ENCODE data around the gene MASP2. TPM values are rescaled to one million over a fixed set of nuclear protein-coding genes. Genes with fewer than 3 reads are reported as not detected.
"Not testable (repeated sequence)": the region's sequence is repeated elsewhere in the genome, so short reads cannot be mapped to it uniquely, and the experiment has no call there.

Gene MASP2
- total RNA-seq = not detected in 2 replicates
- polyA plus RNA-seq = not detected in 2 replicates
- polyA plus RNA-seq (2012) = 0.20 and 0.28 TPM in 2 replicates
- polyA minus RNA-seq (ENCODE audit: low replicate concordance) = not detected in 2 replicates

DNA sequence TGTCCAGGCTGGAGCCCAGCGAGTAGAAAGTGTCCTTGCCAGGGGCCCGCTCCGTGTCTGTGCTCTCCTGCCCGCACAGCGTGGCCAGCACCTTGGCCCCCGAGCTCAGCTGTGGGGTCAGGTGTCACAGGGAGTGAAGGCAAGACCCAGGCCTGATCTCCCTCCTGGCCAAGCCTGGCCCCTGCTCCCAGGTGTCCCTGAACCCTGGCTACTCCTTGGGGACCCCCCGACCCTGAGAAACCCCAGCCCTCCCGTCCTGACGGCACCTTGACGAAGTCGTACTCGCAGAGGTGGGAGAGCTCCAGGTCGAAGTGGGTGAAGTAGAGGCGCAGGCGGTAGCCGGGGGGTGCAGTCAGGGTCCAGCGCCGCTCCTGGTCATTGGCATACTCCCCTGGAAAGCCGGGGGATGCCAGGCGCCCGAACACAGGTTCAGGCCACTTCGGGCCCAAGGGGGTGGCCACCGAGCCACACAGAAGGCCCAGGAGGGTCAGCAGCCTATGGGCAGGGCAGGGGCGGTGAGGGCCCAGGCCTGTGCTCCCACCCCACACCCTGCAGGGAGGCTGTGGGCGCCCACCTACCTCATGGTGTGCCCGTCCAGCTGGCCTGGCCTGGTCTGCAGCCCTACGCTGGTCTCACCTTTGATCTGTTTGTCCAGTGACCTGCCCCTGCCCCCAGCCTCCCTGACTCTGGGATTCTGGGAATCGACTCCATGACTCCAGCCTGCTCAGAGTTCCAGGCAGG, at the start of gene MASP2:
MASP2 (minus strand) TSS at position 615 of the 741 bp plus-strand sequence; CDS start at position 583, 32 bp downstream.
- Histone ChIP-seq H3K9me3 (ENCODE audit: control insufficient read depth, insufficient read depth, low read depth, low read length) (no peaks in the 10 kb centered on the region), H3K79me2 (ENCODE audit: control insufficient read depth, insufficient read depth, low read length) (no peaks in the 10 kb centered on the region), H4K20me1 (ENCODE audit: control insufficient read depth, extremely low read depth, insufficient read depth, low read length) (no peaks in the 10 kb centered on the region), H2AFZ (ENCODE audit: low read length) (no peak within 1 kb of the TSS), H3K4me3 (replicated peaks in 1 of 4; ENCODE audit: control extremely low read depth in 1 of 4, insufficient read depth in 1 of 4, low read depth in 3 of 4, low read length in 4 of 4) (no peak within 1 kb of the TSS), H3K27me3 (ENCODE audit: control insufficient read depth, insufficient read depth, low read length) (no peaks in the 10 kb centered on the region), H3K4me1 (ENCODE audit: control insufficient read depth, extremely low read depth, insufficient read depth, low read length) (no peaks in the 10 kb centered on the region), H3K4me2 (ENCODE audit: extremely low read depth, insufficient read depth, low read length) (no peak within 1 kb of the TSS), H3K36me3 (ENCODE audit: control insufficient read depth, insufficient read depth, low read length) (no peaks in the 10 kb centered on the region), H3K9ac (ENCODE audit: insufficient read depth, low read length) (no peak within 1 kb of the TSS), H3K27ac (ENCODE audit: insufficient read depth, low read length) (no peak within 1 kb of the TSS)
- no peak for TF ChIP-seq EZH2 (IDR thresholded peaks at IDR 0.05; ENCODE audit: low read length, missing control alignments)
- TF ChIP-seq, protein P1, sequence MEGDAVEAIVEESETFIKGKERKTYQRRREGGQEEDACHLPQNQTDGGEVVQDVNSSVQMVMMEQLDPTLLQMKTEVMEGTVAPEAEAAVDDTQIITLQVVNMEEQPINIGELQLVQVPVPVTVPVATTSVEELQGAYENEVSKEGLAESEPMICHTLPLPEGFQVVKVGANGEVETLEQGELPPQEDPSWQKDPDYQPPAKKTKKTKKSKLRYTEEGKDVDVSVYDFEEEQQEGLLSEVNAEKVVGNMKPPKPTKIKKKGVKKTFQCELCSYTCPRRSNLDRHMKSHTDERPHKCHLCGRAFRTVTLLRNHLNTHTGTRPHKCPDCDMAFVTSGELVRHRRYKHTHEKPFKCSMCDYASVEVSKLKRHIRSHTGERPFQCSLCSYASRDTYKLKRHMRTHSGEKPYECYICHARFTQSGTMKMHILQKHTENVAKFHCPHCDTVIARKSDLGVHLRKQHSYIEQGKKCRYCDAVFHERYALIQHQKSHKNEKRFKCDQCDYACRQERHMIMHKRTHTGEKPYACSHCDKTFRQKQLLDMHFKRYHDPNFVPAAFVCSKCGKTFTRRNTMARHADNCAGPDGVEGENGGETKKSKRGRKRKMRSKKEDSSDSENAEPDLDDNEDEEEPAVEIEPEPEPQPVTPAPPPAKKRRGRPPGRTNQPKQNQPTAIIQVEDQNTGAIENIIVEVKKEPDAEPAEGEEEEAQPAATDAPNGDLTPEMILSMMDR (conservative IDR thresholded peaks at IDR 0.05 in 1 of 2, IDR thresholded peaks at IDR 0.05 in 1 of 2; ENCODE audit: low read depth in 1 of 2, low read length in 2 of 2) = no peak
- no peak for DNase-seq (ENCODE audit: low read depth in 2 of 2)

DNA sequence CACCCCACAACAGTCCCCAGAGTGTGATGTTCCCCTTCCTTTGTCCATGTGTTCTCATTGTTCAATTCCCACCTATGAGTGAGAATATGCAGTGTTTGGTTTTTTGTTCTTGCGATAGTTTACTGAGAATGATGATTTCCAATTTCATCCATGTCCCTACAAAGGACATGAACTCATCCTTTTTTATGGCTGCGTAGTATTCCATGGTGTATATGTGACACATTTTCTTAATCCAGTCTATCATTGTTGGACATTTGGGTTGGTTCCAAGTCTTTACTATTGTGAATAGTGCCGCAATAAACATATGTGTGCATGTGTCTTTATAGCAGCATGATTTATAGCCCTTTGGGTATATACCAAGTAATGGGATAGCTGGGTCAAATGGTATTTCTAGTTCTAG, 36.7 kb upstream of the MASP2 start:
- not testable (repeated sequence) for H3K27ac ChIP-seq (ENCODE audit: insufficient read depth, low read length); H3K79me2 ChIP-seq (ENCODE audit: control insufficient read depth, insufficient read depth, low read length); H3K9ac ChIP-seq (ENCODE audit: insufficient read depth, low read length); H3K4me2 ChIP-seq (ENCODE audit: extremely low read depth, insufficient read depth, low read length); H3K4me1 ChIP-seq (ENCODE audit: control insufficient read depth, extremely low read depth, insufficient read depth, low read length); H3K27me3 ChIP-seq (ENCODE audit: control insufficient read depth, insufficient read depth, low read length); H3K9me3 ChIP-seq (ENCODE audit: control insufficient read depth, insufficient read depth, low read depth, low read length); H3K4me3 ChIP-seq (replicated peaks in 1 of 4; ENCODE audit: control extremely low read depth in 1 of 4, insufficient read depth in 1 of 4, low read depth in 3 of 4, low read length in 4 of 4); H4K20me1 ChIP-seq (ENCODE audit: control insufficient read depth, extremely low read depth, insufficient read depth, low read length); DNase-seq (ENCODE audit: low read depth in 2 of 2); H2AFZ ChIP-seq (ENCODE audit: low read length)
- peaks cover 20% of the 10 kb centered on the region for H3K36me3 ChIP-seq (ENCODE audit: control insufficient read depth, insufficient read depth, low read length)

DNA sequence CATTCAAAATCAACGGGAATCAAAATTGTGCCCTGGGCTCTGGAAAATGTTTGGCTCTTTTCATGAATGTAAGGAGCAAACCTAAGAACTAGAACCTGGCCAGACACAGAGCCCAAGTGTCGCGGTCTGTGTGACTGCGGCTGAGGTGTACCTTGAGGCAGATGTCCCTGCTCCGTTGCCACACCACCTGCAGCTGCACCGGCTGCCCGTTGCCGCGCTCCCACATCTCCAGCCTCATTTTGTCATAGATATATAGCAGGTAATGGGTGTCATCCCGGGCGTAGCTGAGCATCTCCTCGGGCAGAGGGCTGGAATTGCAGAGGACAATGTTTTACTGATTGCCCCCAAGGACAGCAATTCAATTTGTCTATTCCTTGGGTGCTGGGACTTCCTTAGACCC, 33.9 kb upstream of the MASP2 start:
- Histone ChIP-seq H3K9me3 (ENCODE audit: control insufficient read depth, insufficient read depth, low read depth, low read length) (no peaks in the 10 kb centered on the region), H3K4me1 (ENCODE audit: control insufficient read depth, extremely low read depth, insufficient read depth, low read length) (no peaks in the 10 kb centered on the region), H3K27ac (ENCODE audit: insufficient read depth, low read length) (no peak overlapping the region), H3K4me2 (ENCODE audit: extremely low read depth, insufficient read depth, low read length) (no peak overlapping the region), H3K79me2 (ENCODE audit: control insufficient read depth, insufficient read depth, low read length) (no peaks in the 10 kb centered on the region), H3K9ac (ENCODE audit: insufficient read depth, low read length) (no peak overlapping the region), H2AFZ (ENCODE audit: low read length) (no peak overlapping the region), H4K20me1 (ENCODE audit: control insufficient read depth, extremely low read depth, insufficient read depth, low read length) (no peaks in the 10 kb centered on the region), H3K36me3 (ENCODE audit: control insufficient read depth, insufficient read depth, low read length) (peaks cover 19% of the 10 kb centered on the region), H3K4me3 (replicated peaks in 1 of 4; ENCODE audit: control extremely low read depth in 1 of 4, insufficient read depth in 1 of 4, low read depth in 3 of 4, low read length in 4 of 4) (no peak overlapping the region), H3K27me3 (ENCODE audit: control insufficient read depth, insufficient read depth, low read length) (no peaks in the 10 kb centered on the region)
- TF ChIP-seq, protein P1 (conservative IDR thresholded peaks at IDR 0.05 in 1 of 2, IDR thresholded peaks at IDR 0.05 in 1 of 2; ENCODE audit: low read depth in 1 of 2, low read length in 2 of 2) = no peak
- no peak for TF ChIP-seq EZH2 (IDR thresholded peaks at IDR 0.05; ENCODE audit: low read length, missing control alignments)
- DNase-seq (ENCODE audit: low read depth in 2 of 2) = no peak

Measured in fibroblast of lung (primary cell).